ENCODE results near the gene MAPT.

GRCh38 chr17:45940826-45941225 lies 46.5 kb downstream of the MAPT start:
- TF ChIP-seq CTCF (IDR thresholded peaks at IDR 0.05) (no peak), POLR2A (IDR thresholded peaks at IDR 0.05) (no peak)

Measured in prostate gland (tissue), 2 donors.